WTC11 (cell line): ENCODE results near the gene MYG1. TPM values are rescaled to one million over a fixed set of nuclear protein-coding genes. Genes with fewer than 3 reads are reported as not detected.

Experiments used
- ATAC-seq: fragments of 200-7000 bp; cut with Tn5 transposase; 2 replicates; pipeline ENCODE4 v1.10.0; 2021; ENCODE audit warnings: mild to moderate bottlenecking, moderate library complexity
- CTCF ChIA-PET: fragments of 300-600 bp; sonication (Branson Sonifier 250); formaldehyde crosslinking; loops from one replicate; lab custom pipeline; 2021; ENCODE audit warnings: antibody characterized with exemption; lab: Charles Lee
- POLR2A ChIA-PET: fragments of 350-600 bp; sonication (Branson Sonifier 250); formaldehyde crosslinking; loops from one replicate; lab custom pipeline; 2021; ENCODE audit warnings: antibody characterized with exemption; lab: Charles Lee
- DNase-seq: peaks from one replicate; pipeline ENCODE4 v3.0.0; 2021; ENCODE audit warnings: low spot score
- H3K27ac Mint-ChIP-seq: 2 replicates; pipeline ENCODE4 v1.8.0; 2021; ENCODE audit warnings: mixed read lengths
- H3K27me3 Mint-ChIP-seq: 2 replicates; pipeline ENCODE4 v1.8.0; 2021; ENCODE audit warnings: low read depth, mild to moderate bottlenecking, moderate library complexity, mixed read lengths
- H3K36me3 Mint-ChIP-seq: 2 replicates; pipeline ENCODE4 v1.8.0; 2021; ENCODE audit warnings: mixed read lengths
- H3K4me1 Mint-ChIP-seq: 2 replicates; pipeline ENCODE4 v1.8.0; 2022; ENCODE audit warnings: mixed read lengths
- H3K4me3 Mint-ChIP-seq: 2 replicates; pipeline ENCODE4 v1.8.0; 2021; ENCODE audit warnings: mild to moderate bottlenecking, moderate library complexity, mixed read lengths
- H3K9me3 Mint-ChIP-seq: 2 replicates; pipeline ENCODE4 v1.8.0; 2021; ENCODE audit warnings: mixed read lengths
- ATF1 ChIP-seq: sonication (generic); formaldehyde crosslinking; IDR thresholded peaks from 2 replicates; pipeline ENCODE4 v1.8.1; 2023; ENCODE audit warnings: mild to moderate bottlenecking, moderate library complexity, missing genetic modification reagents
- ATF2 ChIP-seq: sonication (generic); formaldehyde crosslinking; IDR thresholded peaks from 2 replicates; pipeline ENCODE4 v1.8.1; 2022; ENCODE audit warnings: low read depth, missing genetic modification reagents, borderline replicate concordance
- E2F4 ChIP-seq: sonication (generic); formaldehyde crosslinking; IDR thresholded peaks from 2 replicates; pipeline ENCODE4 v1.8.1; 2022; ENCODE audit warnings: low read depth, mild to moderate bottlenecking, moderate library complexity, missing genetic modification reagents, borderline replicate concordance
- ELF4 ChIP-seq: sonication (generic); formaldehyde crosslinking; IDR thresholded peaks from 2 replicates; pipeline ENCODE4 v1.8.1; 2022; ENCODE audit warnings: low read depth, mild to moderate bottlenecking, moderate library complexity, missing genetic modification reagents
- ERG ChIP-seq: fragments of 250-450 bp; sonication (Bioruptor Pico); IDR thresholded peaks from 2 replicates; pipeline ENCODE4 v1.8.0; 2021; ENCODE audit warnings: mild to moderate bottlenecking
- ESRRA ChIP-seq: sonication (generic); formaldehyde crosslinking; IDR thresholded peaks from 2 replicates; pipeline ENCODE4 v1.8.1; 2022; ENCODE audit warnings: mild to moderate bottlenecking, missing genetic modification reagents, borderline replicate concordance
- HMGXB4 ChIP-seq: sonication (generic); formaldehyde crosslinking; IDR thresholded peaks from 2 replicates; pipeline ENCODE4 v1.8.1; 2023; ENCODE audit warnings: mild to moderate bottlenecking, moderate library complexity, missing genetic modification reagents
- KAT7 ChIP-seq: sonication (generic); formaldehyde crosslinking; IDR thresholded peaks from 2 replicates; pipeline ENCODE4 v1.8.1; 2023; ENCODE audit warnings: missing genetic modification reagents, mild to moderate bottlenecking, borderline replicate concordance
- RELA ChIP-seq: sonication (generic); formaldehyde crosslinking; IDR thresholded peaks from 2 replicates; pipeline ENCODE4 v1.8.1; 2022; ENCODE audit warnings: missing genetic modification reagents, mild to moderate bottlenecking, borderline replicate concordance
- TP53 ChIP-seq: sonication (generic); formaldehyde crosslinking; IDR thresholded peaks from 2 replicates; pipeline ENCODE4 v1.8.1; 2023; ENCODE audit warnings: mild to moderate bottlenecking, missing genetic modification reagents
- ZBTB21 ChIP-seq: sonication (generic); formaldehyde crosslinking; IDR thresholded peaks from 2 replicates; pipeline ENCODE4 v1.8.1; 2023; ENCODE audit warnings: mild to moderate bottlenecking, missing genetic modification reagents, borderline replicate concordance
- ZMAT4 ChIP-seq: fragments of 250-450 bp; sonication (Bioruptor Pico); IDR thresholded peaks from 2 replicates; pipeline ENCODE4 v1.9.0; 2021; ENCODE audit warnings: mild to moderate bottlenecking
- ZNF121 ChIP-seq: sonication (generic); formaldehyde crosslinking; IDR thresholded peaks from 2 replicates; pipeline ENCODE4 v1.8.0; 2023; ENCODE audit warnings: missing genetic modification reagents
- ZNF219 ChIP-seq: sonication (generic); formaldehyde crosslinking; IDR thresholded peaks from 2 replicates; pipeline ENCODE4 v1.8.0; 2023; ENCODE audit warnings: missing genetic modification reagents, mild to moderate bottlenecking, borderline replicate concordance
- ZNF281 ChIP-seq: sonication (generic); formaldehyde crosslinking; IDR thresholded peaks from 2 replicates; pipeline ENCODE4 v1.8.0; 2023; ENCODE audit warnings: mild to moderate bottlenecking, missing genetic modification reagents
- ZNF671 ChIP-seq: fragments of 250-450 bp; sonication (Bioruptor Pico); IDR thresholded peaks from 2 replicates; pipeline ENCODE4 v1.8.0; 2021; ENCODE audit warnings: mild to moderate bottlenecking
- total RNA-seq: library from RNA; stranded (reverse); gene quantifications from 3 replicates; pipeline ENCODE4 v1.2.3, GENCODE V29; 2021

MYG1 gene
- total RNA-seq, 1 experiment from 2014 or later, result 93.1 TPM

- TF ChIP-seq ZNF281 (CRISPR knock-in tag) (no peak), ZMAT4 (CRISPR knock-in tag) (no peak), ZNF219 (CRISPR knock-in tag) (no peak), HMGXB4 (0 out of 2 replicates have a peak, but pooled peaks have one; percentile 18)
Measured at GRCh38 chr12:53325511-53326061, 26.1 kb downstream of the MYG1 start (continued).

GRCh38 chr12:53326460-53327185 lies 27.1 kb downstream of the MYG1 start:
- POLR2A ChIA-PET, result no interaction called here
- DNase-seq (no peak), ATAC-seq (no peak)
- TF ChIP-seq E2F4 (CRISPR knock-in tag), result no peak
- no peak for TF ChIP-seq ATF1 (CRISPR knock-in tag)
- TF ChIP-seq ATF2 (CRISPR knock-in tag), result no peak
- no peak for TF ChIP-seq ZBTB21
- TF ChIP-seq ZNF121, result no peak
- no peak for TF ChIP-seq ESRRA
- TF ChIP-seq RELA (CRISPR knock-in tag), result no peak
- no peak for TF ChIP-seq TP53 (CRISPR knock-in tag)
- no peak for TF ChIP-seq ZNF671 (CRISPR knock-in tag)
- TF ChIP-seq KAT7 (CRISPR knock-in tag), result no peak
- TF ChIP-seq ELF4 (CRISPR knock-in tag), result no peak
- no peak for TF ChIP-seq ERG (CRISPR knock-in tag)
- peaks cover 24% of the 10 kb centered on the region for H3K4me1 Mint-ChIP-seq
- no peak overlapping the region for H3K27ac Mint-ChIP-seq
- CTCF ChIA-PET, result interaction anchor here (0.8 to 9.5 kb wide), 9 partner anchors 9 to 181 kb away, joined by 3 to 148 read pairs (median 8); partner anchors contain the start of genes NPFF, SP1, SP7 and TARBP2
- no peaks in the 10 kb centered on the region for H3K9me3 Mint-ChIP-seq
- H3K27me3 Mint-ChIP-seq, result peaks cover 76% of the 10 kb centered on the region
- no peaks in the 10 kb centered on the region for H3K36me3 Mint-ChIP-seq
- H3K4me3 Mint-ChIP-seq, result peak overlapping the region; percentile 70
